ENCODE results near the gene KNG1. TPM values are rescaled to one million over a fixed set of nuclear protein-coding genes. Genes with fewer than 3 reads are reported as not detected.

KNG1 gene
- total RNA-seq, 1 donor from 2014 or later, result not detected

DNA sequence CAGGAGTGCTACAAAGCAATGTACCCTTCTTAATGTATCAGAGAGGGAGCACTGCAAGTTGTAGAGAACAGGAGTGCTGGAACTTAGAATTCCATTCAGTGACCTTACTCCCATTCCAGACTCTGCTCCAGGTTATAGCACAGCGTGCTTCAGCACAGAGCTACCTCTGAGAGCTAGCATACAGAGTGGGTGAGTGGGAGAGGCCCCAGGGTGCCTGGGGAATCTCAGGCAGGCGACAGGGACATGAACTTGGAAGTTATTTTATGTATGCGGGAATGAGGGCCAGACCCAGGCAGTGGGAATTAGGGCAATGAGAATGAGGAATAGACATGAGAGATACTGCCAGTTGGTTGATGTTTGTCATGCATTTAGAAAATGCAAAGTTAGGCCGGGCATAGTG is 3.7 kb upstream of the KNG1 start:
- peaks cover 2% of the 10 kb centered on the region for H3K27me3 Mint-ChIP-seq (ENCODE audit: low read depth)
- H3K9me3 Mint-ChIP-seq, result no peaks in the 10 kb centered on the region
- H3K4me3 Mint-ChIP-seq, result no peak overlapping the region
- no peaks in the 10 kb centered on the region for H3K4me1 Mint-ChIP-seq
- H3K27ac Mint-ChIP-seq (ENCODE audit: unreplicated experiment), result no peak overlapping the region
- no peak for DNase-seq (ENCODE audit: low read depth, low spot score)
- H3K36me3 Mint-ChIP-seq (ENCODE audit: low read depth), result no peaks in the 10 kb centered on the region
- no peak for TF ChIP-seq CTCF (conservative IDR thresholded peaks at IDR 0.05)

DNA sequence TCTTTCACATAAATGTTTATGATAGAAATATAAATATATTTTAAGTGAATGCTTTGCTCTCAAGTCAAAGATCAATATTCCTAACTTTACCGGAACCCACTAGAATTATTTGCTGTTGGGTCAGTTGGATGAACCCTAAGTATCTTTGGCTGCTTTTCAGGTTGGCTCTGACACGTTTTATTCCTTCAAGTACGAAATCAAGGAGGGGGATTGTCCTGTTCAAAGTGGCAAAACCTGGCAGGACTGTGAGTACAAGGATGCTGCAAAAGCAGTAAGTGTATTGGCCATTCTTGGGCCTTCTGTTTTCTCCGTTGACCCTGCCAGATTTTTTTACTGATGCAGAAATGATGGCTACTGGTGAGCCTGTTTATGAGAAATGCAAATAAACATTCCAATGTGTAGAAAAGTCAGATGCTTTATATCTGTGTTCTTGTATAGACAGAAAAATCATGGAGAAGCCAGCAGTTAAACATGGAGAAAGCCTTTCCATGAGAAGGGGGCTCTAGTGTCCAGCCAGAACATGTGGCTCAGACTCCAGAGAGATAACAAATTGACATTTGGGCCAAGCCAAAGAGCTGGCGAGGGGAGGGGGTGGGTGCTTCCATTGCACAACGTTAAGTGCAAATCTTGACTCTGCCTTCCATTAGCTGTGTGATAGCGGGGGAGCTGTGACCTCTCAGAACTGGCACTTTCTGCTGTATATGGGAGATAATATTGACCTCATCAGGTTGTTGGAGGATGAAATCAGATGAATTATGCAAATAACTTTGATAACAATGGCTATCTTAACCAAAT is 3.0 kb downstream of the KNG1 start:
- H3K9me3 Mint-ChIP-seq, result no peaks in the 10 kb centered on the region
- no peak overlapping the region for H3K27ac Mint-ChIP-seq (ENCODE audit: unreplicated experiment)
- no peaks in the 10 kb centered on the region for H3K36me3 Mint-ChIP-seq (ENCODE audit: low read depth)
- DNase-seq (ENCODE audit: low read depth, low spot score), result no peak
- no peak for TF ChIP-seq CTCF (conservative IDR thresholded peaks at IDR 0.05)
- peaks cover 3% of the 10 kb centered on the region for H3K27me3 Mint-ChIP-seq (ENCODE audit: low read depth)
- no peaks in the 10 kb centered on the region for H3K4me1 Mint-ChIP-seq
- no peak overlapping the region for H3K4me3 Mint-ChIP-seq

- Mint-ChIP-seq H3K36me3 (ENCODE audit: low read depth) (no peaks in the 10 kb centered on the region), H3K9me3 (no peaks in the 10 kb centered on the region), H3K27ac (ENCODE audit: unreplicated experiment) (no peak overlapping the region), H3K4me3 (no peak overlapping the region), H3K4me1 (no peaks in the 10 kb centered on the region), H3K27me3 (ENCODE audit: low read depth) (peaks cover 3% of the 10 kb centered on the region)
- no peak for DNase-seq (ENCODE audit: low read depth, low spot score)
- no peak for TF ChIP-seq CTCF (conservative IDR thresholded peaks at IDR 0.05)
Measured at GRCh38 chr3:186722457-186722856, 5.3 kb downstream of the KNG1 start.

- Mint-ChIP-seq H3K27ac (ENCODE audit: unreplicated experiment) (no peak overlapping the region), H3K4me3 (no peak overlapping the region), H3K27me3 (ENCODE audit: low read depth) (peaks cover 3% of the 10 kb centered on the region), H3K9me3 (no peaks in the 10 kb centered on the region), H3K4me1 (no peaks in the 10 kb centered on the region), H3K36me3 (ENCODE audit: low read depth) (no peaks in the 10 kb centered on the region)
- TF ChIP-seq CTCF (conservative IDR thresholded peaks at IDR 0.05), result no peak
- no peak for DNase-seq (ENCODE audit: low read depth, low spot score)
Measured at GRCh38 chr3:186724911-186725310, 7.8 kb downstream of the KNG1 start.

GRCh38 chr3:186732169-186732766 is 15.1 kb downstream of the KNG1 start:
- Mint-ChIP-seq H3K4me3 (no peak overlapping the region), H3K36me3 (ENCODE audit: low read depth) (no peaks in the 10 kb centered on the region), H3K4me1 (no peaks in the 10 kb centered on the region), H3K9me3 (no peaks in the 10 kb centered on the region), H3K27me3 (ENCODE audit: low read depth) (no peaks in the 10 kb centered on the region), H3K27ac (ENCODE audit: unreplicated experiment) (no peak overlapping the region)
- no peak for DNase-seq (ENCODE audit: low read depth, low spot score)
- no peak for TF ChIP-seq CTCF (conservative IDR thresholded peaks at IDR 0.05)
